Caco-2 (cell line): ENCODE data around the gene PIP5KL1. TPM values are rescaled to one million over a fixed set of nuclear protein-coding genes. Genes with fewer than 3 reads are reported as not detected.

ENCODE experiments used
- BruUV-seq: library from RNA; stranded (reverse); fragments of 400-500 nt; replicated peaks from 2 replicates; lab custom pipeline; 2021; lab: Mats Ljungman, UMichigan
- CTCF ChIA-PET: fragments of 300-600 bp; sonication (Branson Sonifier 250); formaldehyde crosslinking; loops from one replicate; lab custom pipeline; 2022; ENCODE audit warnings: antibody characterized with exemption; lab: Charles Lee
- POLR2A ChIA-PET: fragments of 300-600 bp; sonication (Branson Sonifier 250); formaldehyde crosslinking; loops from one replicate; lab custom pipeline; 2022; ENCODE audit warnings: antibody characterized with exemption; lab: Charles Lee
- DNase-seq, 2 experiments: peaks; one replicate each; pipeline versions ENCODE4 v3.0.0 to v3.0.0-alpha.2; 2020 to 2022
- H3K27me3 ChIP-seq: replicated peaks from 2 replicates; pipeline ENCODE4 v1.6.0; 2011; ENCODE audit warnings: low read length; ENCODE audit not compliant: control insufficient read depth, insufficient read depth
- H3K36me3 ChIP-seq: 2 replicates; pipeline ENCODE4 v1.5.1; 2011; ENCODE audit warnings: low read length; ENCODE audit not compliant: control insufficient read depth, insufficient read depth
- H3K4me1 ChIP-seq: fragments of 250-450 bp; sonication (Bioruptor Pico); 2 replicates; pipeline ENCODE4 v1.5.1; 2020; ENCODE audit warnings: mild to moderate bottlenecking
- H3K4me3 ChIP-seq: 2 replicates; pipeline ENCODE4 v1.5.1; 2011; ENCODE audit warnings: low read depth, mild to moderate bottlenecking, control low read depth, low read length
- H3K9me3 ChIP-seq: fragments of 250-450 bp; sonication (Bioruptor Pico); 2 replicates; pipeline ENCODE4 v1.5.1; 2020; ENCODE audit warnings: mild to moderate bottlenecking, moderate library complexity
- H3K27ac Mint-ChIP-seq: one replicate; pipeline ENCODE4 v1.8.0; 2022; ENCODE audit warnings: mixed read lengths; ENCODE audit not compliant: unreplicated experiment
- H3K27me3 Mint-ChIP-seq: one replicate; pipeline ENCODE4 v1.8.0; 2022; ENCODE audit warnings: mixed read lengths; ENCODE audit not compliant: insufficient read depth, unreplicated experiment
- H3K36me3 Mint-ChIP-seq: one replicate; pipeline ENCODE4 v1.8.0; 2022; ENCODE audit warnings: mild to moderate bottlenecking, mixed read lengths; ENCODE audit not compliant: insufficient read depth, unreplicated experiment
- H3K4me1 Mint-ChIP-seq: one replicate; pipeline ENCODE4 v1.8.0; 2022; ENCODE audit warnings: low read depth, mixed read lengths; ENCODE audit not compliant: unreplicated experiment
- H3K4me3 Mint-ChIP-seq: one replicate; pipeline ENCODE4 v1.8.0; 2022; ENCODE audit warnings: mild to moderate bottlenecking, moderate library complexity, mixed read lengths; ENCODE audit not compliant: unreplicated experiment
- H3K9me3 Mint-ChIP-seq: one replicate; pipeline ENCODE4 v1.8.0; 2022; ENCODE audit warnings: mixed read lengths; ENCODE audit not compliant: unreplicated experiment
- CTCF ChIP-seq, 2 experiments: fragments of 200-600 bp in 1 of 2; IDR thresholded peaks; 1 replicate in 1 of 2; 2 replicates in 1 of 2; pipeline versions ENCODE4 v1.5.1 to v1.8.0; 2011 to 2022; ENCODE audit warnings: antibody characterized with exemption in 1 of 2, control low read depth in 1 of 2, inconsistent platforms in 1 of 2, low read depth in 1 of 2, low read length in 1 of 2, mild to moderate bottlenecking in 1 of 2, moderate library complexity in 1 of 2; ENCODE audit not compliant: insufficient read depth in 1 of 2, severe bottlenecking in 1 of 2, unreplicated experiment in 1 of 2
- intact Hi-C: fragments of 100-400 bp; cut with micrococcal nuclease; formaldehyde crosslinking; loops from one replicate; pipeline ENCODE4 v1.10.0; 2022; ENCODE audit not compliant: unreplicated experiment
- total RNA-seq: library from RNA; stranded (reverse); gene quantifications from 2 replicates; pipeline ENCODE4 v1.2.3, GENCODE V29; 2022

PIP5KL1 gene
- total RNA-seq, 1 experiment from 2014 or later: 2.3 TPM

GRCh38 chr9:127945338-127945737, 14.8 kb upstream of the PIP5KL1 start:
- no peak overlapping the region for H3K4me3 ChIP-seq
- CTCF ChIA-PET: interaction anchor here (0.6 kb wide), 1 partner anchor 34 kb away, joined by 3 read pairs; no protein-coding TSS in a partner anchor
- H3K27me3 Mint-ChIP-seq: no peaks in the 10 kb centered on the region
- peaks cover 57% of the 10 kb centered on the region for H3K36me3 Mint-ChIP-seq
- H3K9me3 Mint-ChIP-seq: no peaks in the 10 kb centered on the region
- POLR2A ChIA-PET: no interaction called here
- H3K4me1 ChIP-seq: 0 out of 2 replicates have a peak, but pooled peaks cover 3% of the 10 kb centered on the region
- intact Hi-C loops: no loop called here
- DNase-seq: no peak
- TF ChIP-seq CTCF (IDR thresholded peaks at IDR 0.05; ENCODE audit: insufficient read depth in 1 of 2, low read depth in 1 of 2, low read length in 1 of 2, severe bottlenecking in 1 of 2, unreplicated experiment in 1 of 2): no peak
- H3K27ac Mint-ChIP-seq: no peak overlapping the region
- BruUV-seq: no TSS peak
- H3K36me3 ChIP-seq: peaks cover 6% of the 10 kb centered on the region
- H3K9me3 ChIP-seq: no peaks in the 10 kb centered on the region
- H3K27me3 ChIP-seq: no peaks in the 10 kb centered on the region
- no peaks in the 10 kb centered on the region for H3K4me1 Mint-ChIP-seq
- H3K4me3 Mint-ChIP-seq: no peak overlapping the region

GRCh38 chr9:127944586-127945218, 14.1 kb upstream of the PIP5KL1 start:
- no peaks in the 10 kb centered on the region for H3K27me3 ChIP-seq
- Mint-ChIP-seq H3K4me3 (no peak overlapping the region), H3K27me3 (no peaks in the 10 kb centered on the region), H3K27ac (no peak overlapping the region), H3K4me1 (no peaks in the 10 kb centered on the region), H3K9me3 (no peaks in the 10 kb centered on the region), H3K36me3 (peaks cover 59% of the 10 kb centered on the region)
- intact Hi-C loops: loop anchor here (5.0 kb wide), 1 partner anchor 38 kb away; the partner anchor contains the start of gene EEIG1
- H3K36me3 ChIP-seq: peaks cover 6% of the 10 kb centered on the region
- POLR2A ChIA-PET: no interaction called here
- CTCF ChIA-PET: interaction anchor here (1.3 to 1.8 kb wide), 2 partner anchors 10 to 124 kb away, joined by 10 read pairs; partner anchors contain the start of genes NAIF1 and SLC25A25
- H3K4me1 ChIP-seq: 0 out of 2 replicates have a peak, but pooled peaks cover 3% of the 10 kb centered on the region
- no TSS peak for BruUV-seq
- no peak for DNase-seq
- no peaks in the 10 kb centered on the region for H3K9me3 ChIP-seq
- no peak overlapping the region for H3K4me3 ChIP-seq
- TF ChIP-seq CTCF (IDR thresholded peaks at IDR 0.05; ENCODE audit: insufficient read depth in 1 of 2, low read depth in 1 of 2, low read length in 1 of 2, severe bottlenecking in 1 of 2, unreplicated experiment in 1 of 2): no peak

GRCh38 chr9:127943731-127944144, 13.2 kb upstream of the PIP5KL1 start:
- peaks cover 63% of the 10 kb centered on the region for H3K36me3 Mint-ChIP-seq
- ChIA-PET CTCF (interaction anchor here (0.6 to 2.1 kb wide), 14 partner anchors 9 to 335 kb away, joined by 3 to 16 read pairs (median 5); partner anchors contain the start of genes EEIG1, NAIF1 and SLC25A25), POLR2A (no interaction called here)
- intact Hi-C loops: loop anchor here (1.0 to 5.0 kb wide), 3 partner anchors 39 to 174 kb away; partner anchors contain the start of gene EEIG1
- peak; percentile 77 to 89 for TF ChIP-seq CTCF (IDR thresholded peaks at IDR 0.05; ENCODE audit: insufficient read depth in 1 of 2, low read depth in 1 of 2, low read length in 1 of 2, severe bottlenecking in 1 of 2, unreplicated experiment in 1 of 2)
- BruUV-seq: no TSS peak
- DNase-seq: peak; percentile 81 to 82
- H3K27me3 ChIP-seq: no peaks in the 10 kb centered on the region
- H3K4me1 Mint-ChIP-seq: no peaks in the 10 kb centered on the region
- H3K27ac Mint-ChIP-seq: no peak overlapping the region
- H3K4me3 ChIP-seq: no peak overlapping the region
- no peaks in the 10 kb centered on the region for H3K9me3 Mint-ChIP-seq
- H3K36me3 ChIP-seq: peaks cover 6% of the 10 kb centered on the region
- 0 out of 2 replicates have a peak, but pooled peaks cover 3% of the 10 kb centered on the region for H3K4me1 ChIP-seq
- no peak overlapping the region for H3K4me3 Mint-ChIP-seq
- no peaks in the 10 kb centered on the region for H3K27me3 Mint-ChIP-seq
- H3K9me3 ChIP-seq: no peaks in the 10 kb centered on the region
